HUES48 (cell line): ENCODE measurements around the gene RBM19.

ENCODE experiments used
- H3K27ac ChIP-seq: one replicate; pipeline ENCODE4 v1.7.0; 2013; ENCODE audit warnings: low read depth, low read length, inconsistent platforms
- H3K27me3 ChIP-seq: 2 replicates; pipeline ENCODE4 v1.6.1; 2013; ENCODE audit warnings: mild to moderate bottlenecking, low read length; ENCODE audit not compliant: control insufficient read depth, insufficient read depth
- H3K36me3 ChIP-seq: 2 replicates; pipeline ENCODE4 v1.6.1; 2013; ENCODE audit warnings: low read length; ENCODE audit not compliant: control insufficient read depth, insufficient read depth
- H3K4me1 ChIP-seq: 2 replicates; pipeline ENCODE4 v1.6.1; 2013; ENCODE audit warnings: mild to moderate bottlenecking, low read length; ENCODE audit not compliant: control insufficient read depth, insufficient read depth
- H3K4me3 ChIP-seq: 2 replicates; pipeline ENCODE4 v1.5.1; 2013; ENCODE audit warnings: mild to moderate bottlenecking, low read depth, low read length
- H3K9ac ChIP-seq: 2 replicates; pipeline ENCODE4 v1.6.1; 2013; ENCODE audit warnings: mild to moderate bottlenecking, low read depth, low read length, moderate library complexity
- H3K9me3 ChIP-seq: 2 replicates; pipeline ENCODE4 v1.6.1; 2013; ENCODE audit warnings: low read length; ENCODE audit not compliant: control insufficient read depth, insufficient read depth

RBM19 gene

GRCh38 chr12:113802000-113802749 lies 163.9 kb downstream of the RBM19 start:
- Histone ChIP-seq H3K27ac (no peak overlapping the region), H3K27me3 (no peaks in the 10 kb centered on the region), H3K36me3 (no peaks in the 10 kb centered on the region), H3K9me3 (no peaks in the 10 kb centered on the region), H3K4me3 (no peak overlapping the region), H3K4me1 (no peaks in the 10 kb centered on the region), H3K9ac (no peak overlapping the region)

- H3K9me3 ChIP-seq = no peaks in the 10 kb centered on the region
- no peak overlapping the region for H3K9ac ChIP-seq
- H3K27me3 ChIP-seq = no peaks in the 10 kb centered on the region; the same call in 1 of the 2 replicates
- no peak overlapping the region for H3K27ac ChIP-seq
- no peaks in the 10 kb centered on the region for H3K4me1 ChIP-seq
- no peak overlapping the region for H3K4me3 ChIP-seq
- no peaks in the 10 kb centered on the region for H3K36me3 ChIP-seq
These were observed 165.9 kb downstream of the RBM19 start for GRCh38 chr12:113800201-113800600.

DNA sequence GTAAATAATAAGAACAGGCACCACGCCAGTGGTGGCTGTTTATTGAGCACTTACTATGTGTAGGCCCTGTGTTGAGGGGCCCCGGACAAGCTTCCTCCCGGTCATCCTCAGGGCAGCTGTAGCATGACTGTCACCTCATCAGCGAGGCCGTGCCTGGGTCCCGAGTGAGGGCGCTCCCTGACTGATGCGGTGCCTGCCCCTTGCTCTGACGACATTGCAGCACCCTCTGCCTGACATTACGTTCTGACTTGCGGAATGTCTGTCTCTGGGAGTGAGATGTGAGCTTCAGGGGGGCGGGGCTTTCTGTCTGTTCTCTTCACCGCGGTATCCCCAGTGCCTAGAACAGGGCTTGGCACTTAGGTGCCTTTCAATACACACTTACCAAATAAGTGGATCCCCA lies 167.6 kb downstream of the RBM19 start:
- Histone ChIP-seq H3K9me3 (no peaks in the 10 kb centered on the region), H3K36me3 (no peaks in the 10 kb centered on the region), H3K27me3 (no peaks in the 10 kb centered on the region; the same call in none of the 2 replicates), H3K4me3 (no peak overlapping the region), H3K9ac (no peak overlapping the region), H3K27ac (no peak overlapping the region), H3K4me1 (no peaks in the 10 kb centered on the region)

GRCh38 chr12:113797535-113797868 lies 168.6 kb downstream of the RBM19 start:
- Histone ChIP-seq H3K27ac (no peak overlapping the region), H3K27me3 (no peaks in the 10 kb centered on the region; the same call in none of the 2 replicates), H3K4me1 (no peaks in the 10 kb centered on the region), H3K4me3 (no peak overlapping the region), H3K9ac (no peak overlapping the region), H3K36me3 (no peaks in the 10 kb centered on the region), H3K9me3 (no peaks in the 10 kb centered on the region)

DNA sequence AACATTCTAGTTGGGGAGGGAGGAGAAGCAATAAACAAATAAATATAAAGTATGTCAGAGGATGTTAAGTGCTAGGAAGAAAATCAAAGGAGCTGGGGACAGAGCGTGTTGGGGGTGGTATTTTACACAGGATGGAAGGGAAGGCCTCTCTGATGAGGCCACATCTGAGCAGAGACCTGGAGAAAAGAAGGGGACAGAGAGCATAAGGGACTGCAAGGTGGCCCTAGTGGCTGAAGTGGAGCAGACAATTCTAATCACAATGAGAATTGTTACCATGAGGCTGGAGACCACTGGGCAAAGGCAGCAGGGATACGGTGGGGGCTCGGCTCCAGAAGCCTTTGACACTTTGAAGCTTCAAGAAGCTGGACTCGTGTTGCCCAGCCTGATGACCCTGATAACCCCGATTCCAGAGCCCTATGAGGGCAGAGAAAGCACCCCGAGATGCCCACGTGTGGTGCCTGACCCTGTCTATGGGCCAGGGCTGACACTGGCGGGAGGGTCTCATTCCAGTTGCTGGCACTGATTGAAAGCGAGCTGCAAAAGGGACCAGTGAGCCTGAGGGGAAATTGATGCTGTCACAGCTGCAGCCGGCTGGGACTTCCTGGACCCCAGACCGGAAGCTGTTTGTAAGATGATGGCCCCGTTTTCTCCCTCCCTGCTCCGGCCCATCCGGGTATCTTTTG lies 169.1 kb downstream of the RBM19 start:
- Histone ChIP-seq H3K9me3 (no peaks in the 10 kb centered on the region), H3K36me3 (no peaks in the 10 kb centered on the region), H3K4me1 (no peaks in the 10 kb centered on the region), H3K27ac (no peak overlapping the region), H3K4me3 (no peak overlapping the region), H3K27me3 (no peaks in the 10 kb centered on the region; the same call in none of the 2 replicates), H3K9ac (no peak overlapping the region)

DNA sequence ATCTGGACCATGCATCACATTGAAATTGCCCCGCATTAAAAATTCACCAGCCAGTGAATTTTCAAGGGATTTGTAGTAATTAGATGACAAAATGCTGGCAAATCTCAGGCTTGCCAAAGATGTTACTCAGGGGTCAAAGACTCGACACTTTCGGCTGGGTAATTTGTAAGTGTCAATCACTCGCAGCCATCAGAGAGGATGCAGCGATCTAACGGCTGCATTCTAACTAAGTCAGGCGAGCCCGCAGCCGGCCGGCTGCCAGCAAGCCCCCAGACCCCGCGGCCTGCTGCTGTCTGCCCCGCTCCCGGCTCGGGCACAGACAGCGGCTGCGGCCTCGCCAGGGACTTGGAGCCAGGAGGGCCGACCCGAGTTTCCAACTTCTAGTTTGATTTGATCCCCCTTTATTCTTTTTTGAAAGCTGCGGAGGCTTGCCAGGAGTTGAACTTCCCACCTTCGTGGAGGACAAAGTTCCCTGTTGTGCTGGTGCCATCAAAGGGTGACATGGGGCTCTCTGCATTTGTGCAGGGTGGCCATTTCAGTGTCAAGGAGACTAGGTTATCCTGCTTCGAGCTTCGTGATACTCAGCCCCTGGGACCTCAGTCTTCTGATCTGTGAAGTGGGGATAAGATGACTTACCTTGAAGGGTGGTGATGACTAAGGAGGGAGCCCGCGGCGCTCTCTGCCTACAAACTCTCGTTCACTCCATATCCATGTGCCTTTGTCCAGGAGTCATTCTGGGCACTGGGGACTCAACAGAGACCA lies 169.9 kb downstream of the RBM19 start:
- no peak overlapping the region for H3K9ac ChIP-seq
- H3K9me3 ChIP-seq = no peaks in the 10 kb centered on the region
- H3K36me3 ChIP-seq = no peaks in the 10 kb centered on the region
- no peak overlapping the region for H3K27ac ChIP-seq
- no peaks in the 10 kb centered on the region for H3K4me1 ChIP-seq
- H3K27me3 ChIP-seq = no peaks in the 10 kb centered on the region; the same call in none of the 2 replicates
- H3K4me3 ChIP-seq = no peak overlapping the region

- Histone ChIP-seq H3K27ac (no peak overlapping the region), H3K27me3 (no peaks in the 10 kb centered on the region; the same call in none of the 2 replicates), H3K9ac (no peak overlapping the region), H3K4me1 (no peaks in the 10 kb centered on the region), H3K36me3 (no peaks in the 10 kb centered on the region), H3K9me3 (no peaks in the 10 kb centered on the region), H3K4me3 (no peak overlapping the region)
These were observed 170.7 kb downstream of the RBM19 start for GRCh38 chr12:113795445-113795844.

DNA sequence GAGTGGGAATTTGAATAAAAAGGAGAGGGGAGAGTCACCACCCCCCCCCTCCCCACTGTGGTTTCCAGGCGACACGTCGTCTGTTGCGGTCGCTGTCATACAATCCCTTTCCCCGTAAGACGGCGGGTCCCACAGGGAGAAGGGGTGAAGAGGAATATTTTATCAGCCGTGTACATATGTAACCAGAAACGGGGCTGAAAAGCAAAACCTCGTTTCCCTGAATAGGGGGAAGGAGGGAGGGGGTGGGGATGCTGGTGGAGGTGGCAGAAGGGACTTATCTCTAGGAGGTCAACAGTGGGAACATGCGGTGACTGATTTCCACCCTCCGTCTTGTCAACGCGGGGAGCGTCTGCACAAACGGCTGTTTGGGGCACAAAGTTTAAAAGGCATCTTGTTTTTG lies 171.4 kb downstream of the RBM19 start:
- H3K4me1 ChIP-seq = no peaks in the 10 kb centered on the region
- no peaks in the 10 kb centered on the region; the same call in none of the 2 replicates for H3K27me3 ChIP-seq
- no peak overlapping the region for H3K4me3 ChIP-seq
- no peaks in the 10 kb centered on the region for H3K36me3 ChIP-seq
- H3K9ac ChIP-seq = no peak overlapping the region
- no peaks in the 10 kb centered on the region for H3K9me3 ChIP-seq
- H3K27ac ChIP-seq = no peak overlapping the region

- Histone ChIP-seq H3K9ac (no peak overlapping the region), H3K4me3 (no peak overlapping the region), H3K36me3 (no peaks in the 10 kb centered on the region), H3K27me3 (no peaks in the 10 kb centered on the region; the same call in none of the 2 replicates), H3K9me3 (no peaks in the 10 kb centered on the region), H3K4me1 (no peaks in the 10 kb centered on the region), H3K27ac (no peak overlapping the region)
These were observed 172.9 kb downstream of the RBM19 start for GRCh38 chr12:113793250-113793649.

DNA sequence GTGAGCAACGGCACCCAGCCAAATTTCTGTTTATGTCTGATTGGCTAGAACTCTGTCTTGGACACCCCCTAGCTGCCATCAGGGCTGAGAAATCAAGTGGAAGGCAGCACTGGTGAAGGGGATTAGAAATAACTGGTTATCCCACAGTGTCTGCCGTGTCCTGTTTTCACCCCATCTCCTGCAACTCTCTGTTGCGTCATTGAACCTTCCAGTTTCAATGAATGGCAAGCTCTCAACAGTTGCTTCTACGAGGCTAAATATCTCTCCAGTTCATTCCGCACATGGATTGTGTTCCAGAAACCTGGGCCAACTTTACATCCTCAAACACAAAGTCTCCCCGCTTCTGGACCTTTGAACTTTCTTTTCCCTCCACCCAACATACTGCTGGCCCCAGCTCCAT lies 173.7 kb downstream of the RBM19 start:
- Histone ChIP-seq H3K9ac (no peak overlapping the region), H3K4me1 (no peaks in the 10 kb centered on the region), H3K4me3 (no peak overlapping the region), H3K27me3 (no peaks in the 10 kb centered on the region; the same call in none of the 2 replicates), H3K9me3 (no peaks in the 10 kb centered on the region), H3K36me3 (no peaks in the 10 kb centered on the region), H3K27ac (no peak overlapping the region)
